ENCODE results near the gene INPP5A. TPM values are rescaled to one million over a fixed set of nuclear protein-coding genes. Genes with fewer than 3 reads are reported as not detected.

INPP5A gene
- total and polyA plus RNA-seq, 2 of the 13 experiments (the other 11 are each of a cell fraction or from before 2014, with no cell fraction given): 17.5 to 37.9 TPM

- Histone ChIP-seq H3K4me2 (ENCODE audit: low read depth, low read length) (no peak overlapping the region), H3K36me3 (replicated peaks in 1 of 2; ENCODE audit: control insufficient read depth in 1 of 2, insufficient read depth in 2 of 2, low read length in 2 of 2) (no peaks in the 10 kb centered on the region), H2AFZ (ENCODE audit: low read length) (no peak overlapping the region), H3K27me3 (ENCODE audit: control insufficient read depth in 1 of 2, insufficient read depth in 2 of 2, low read length in 2 of 2) (no peaks in the 10 kb centered on the region), H3K9ac (ENCODE audit: insufficient read depth, low read depth, low read length) (no peak overlapping the region), H3K4me3 (replicated peaks in 1 of 3; ENCODE audit: insufficient read depth in 1 of 3, low read depth in 2 of 3, low read length in 3 of 3) (no peak overlapping the region), H3K4me1 (ENCODE audit: insufficient read depth, low read length) (peaks cover 53% of the 10 kb centered on the region), H3K9me3 (ENCODE audit: low read length) (no peaks in the 10 kb centered on the region), H3K27ac (ENCODE audit: extremely low read length, insufficient read depth, low read length) (no peak overlapping the region), H3K79me2 (ENCODE audit: insufficient read depth, low read length) (peaks cover 68% of the 10 kb centered on the region), H4K20me1 (ENCODE audit: insufficient read depth, low read length) (0 out of 2 replicates have a peak, but pooled peaks cover 5% of the 10 kb centered on the region)
- in situ Hi-C loops (cut with HindIII; ENCODE audit: extremely low pct_ligation_motif_present, low pct_unique_long_range_greater_than_20kb) (no loop called here), intact Hi-C loops (cut with micrococcal nuclease; ENCODE audit: unreplicated experiment) (no loop called here)
- ATAC-seq (no peak), FAIRE-seq (no peak), DNase-seq (ENCODE audit: low spot score) (no peak)
- whole genome bisulfite sequencing (ENCODE audit: low lambda C conversion rate): 90% methylated on average over 3 of the region's 3 CpGs
- BruUV-seq (replicated peaks): no TSS peak
- TF ChIP-seq THAP8 (CRISPR knock-in tag; IDR thresholded peaks at IDR 0.05; ENCODE audit: borderline replicate concordance) (no peak), ZNF121 (CRISPR knock-in tag; IDR thresholded peaks at IDR 0.05) (peak; percentile 48; the same call in 1 of the 2 replicates)
- CTCF ChIA-PET (ENCODE audit: low intra/inter-chr PET ratio, low total read pairs): no interaction called here
- POLR2A ChIA-PET: no interaction called here
These were observed 5.2 kb downstream of the INPP5A start for GRCh38 chr10:132542819-132543218.

GRCh38 chr10:132543916-132544743, 6.5 kb downstream of the INPP5A start:
- FAIRE-seq (no peak), DNase-seq (ENCODE audit: low spot score) (no peak), ATAC-seq (no peak)
- H3K36me3 ChIP-seq (replicated peaks in 1 of 2; ENCODE audit: control insufficient read depth in 1 of 2, insufficient read depth in 2 of 2, low read length in 2 of 2): no peaks in the 10 kb centered on the region
- no peak overlapping the region for H3K27ac ChIP-seq (ENCODE audit: extremely low read length, insufficient read depth, low read length)
- in situ Hi-C loops (cut with HindIII; ENCODE audit: extremely low pct_ligation_motif_present, low pct_unique_long_range_greater_than_20kb): no loop called here
- intact Hi-C loops (cut with micrococcal nuclease; ENCODE audit: unreplicated experiment): no loop called here
- ChIA-PET POLR2A (no interaction called here), CTCF (ENCODE audit: low intra/inter-chr PET ratio, low total read pairs) (no interaction called here)
- peaks cover 63% of the 10 kb centered on the region for H3K79me2 ChIP-seq (ENCODE audit: insufficient read depth, low read length)
- no peak overlapping the region for H2AFZ ChIP-seq (ENCODE audit: low read length)
- no peaks in the 10 kb centered on the region for H3K27me3 ChIP-seq (ENCODE audit: control insufficient read depth in 1 of 2, insufficient read depth in 2 of 2, low read length in 2 of 2)
- TF ChIP-seq CBFB (CRISPR knock-in tag; IDR thresholded peaks at IDR 0.05) (no peak), RFXAP (CRISPR knock-in tag; IDR thresholded peaks at IDR 0.05; ENCODE audit: borderline replicate concordance) (no peak), ZNF30 (CRISPR knock-in tag; IDR thresholded peaks at IDR 0.05) (no peak), ZNF318 (CRISPR knock-in tag; IDR thresholded peaks at IDR 0.05) (no peak), NFKB2 (CRISPR knock-in tag; IDR thresholded peaks at IDR 0.05; ENCODE audit: borderline replicate concordance) (no peak), BRD4 (CRISPR knock-in tag; IDR thresholded peaks at IDR 0.05) (no peak), FOXP1 (IDR thresholded peaks at IDR 0.05) (no peak), FOXP1 (CRISPR knock-in tag; IDR thresholded peaks at IDR 0.05) (no peak)
- H3K4me2 ChIP-seq (ENCODE audit: low read depth, low read length): no peak overlapping the region
- BruUV-seq (replicated peaks): no TSS peak
- no peaks in the 10 kb centered on the region for H3K9me3 ChIP-seq (ENCODE audit: low read length)
- no peak overlapping the region for H3K9ac ChIP-seq (ENCODE audit: insufficient read depth, low read depth, low read length)
- H4K20me1 ChIP-seq (ENCODE audit: insufficient read depth, low read length): 0 out of 2 replicates have a peak, but pooled peaks cover 5% of the 10 kb centered on the region
- WGBS (ENCODE audit: low lambda C conversion rate): 84% methylated on average over 12 of the region's 28 CpGs
- H3K4me1 ChIP-seq (ENCODE audit: insufficient read depth, low read length): peaks cover 43% of the 10 kb centered on the region
- no peak overlapping the region for H3K4me3 ChIP-seq (replicated peaks in 1 of 3; ENCODE audit: insufficient read depth in 1 of 3, low read depth in 2 of 3, low read length in 3 of 3)

All from HepG2 (cell line).